Astrocyte of the spinal cord (primary cell): ENCODE results near the gene FGD4.

ENCODE experiments used
- DNase-seq: peaks from one replicate; pipeline ENCODE4 v3.0.0; 2011; ENCODE audit warnings: low read depth, low spot score
- H3K4me3 ChIP-seq: 2 replicates; pipeline ENCODE4 v1.5.1; 2011; ENCODE audit warnings: low read depth, mild to moderate bottlenecking, low read length, moderate library complexity
- in situ Hi-C: cut with HindIII; loops from 2 replicates; pipeline ENCODE4 v1.10.0; 2017; ENCODE audit warnings: low sequenced_read_pairs
- TF ChIP-seq, protein P1 (sequence below): IDR thresholded peaks from 2 replicates; pipeline ENCODE4 v1.5.1; 2012; ENCODE audit warnings: low read depth, mild to moderate bottlenecking, low read length, inconsistent platforms

Gene FGD4

DNA sequence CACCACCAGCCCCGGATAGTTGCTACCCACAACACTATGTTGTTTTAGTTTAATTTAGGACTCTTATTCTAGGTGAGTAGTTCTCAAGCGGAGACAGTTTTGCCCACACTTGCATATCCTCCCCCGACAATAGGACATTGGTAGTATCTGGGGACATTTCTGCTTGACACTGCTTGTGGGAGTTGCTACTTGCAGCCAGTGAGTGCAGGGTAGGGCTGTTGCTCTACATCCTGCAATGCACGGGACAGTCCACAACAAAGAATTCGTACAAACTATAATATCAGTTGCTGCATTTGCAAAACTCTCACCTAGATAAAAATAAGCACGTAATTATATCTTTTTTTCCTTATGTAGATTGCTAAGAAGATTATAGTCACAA lies 167.9 kb downstream of the FGD4 start:
- TF ChIP-seq, protein P1, sequence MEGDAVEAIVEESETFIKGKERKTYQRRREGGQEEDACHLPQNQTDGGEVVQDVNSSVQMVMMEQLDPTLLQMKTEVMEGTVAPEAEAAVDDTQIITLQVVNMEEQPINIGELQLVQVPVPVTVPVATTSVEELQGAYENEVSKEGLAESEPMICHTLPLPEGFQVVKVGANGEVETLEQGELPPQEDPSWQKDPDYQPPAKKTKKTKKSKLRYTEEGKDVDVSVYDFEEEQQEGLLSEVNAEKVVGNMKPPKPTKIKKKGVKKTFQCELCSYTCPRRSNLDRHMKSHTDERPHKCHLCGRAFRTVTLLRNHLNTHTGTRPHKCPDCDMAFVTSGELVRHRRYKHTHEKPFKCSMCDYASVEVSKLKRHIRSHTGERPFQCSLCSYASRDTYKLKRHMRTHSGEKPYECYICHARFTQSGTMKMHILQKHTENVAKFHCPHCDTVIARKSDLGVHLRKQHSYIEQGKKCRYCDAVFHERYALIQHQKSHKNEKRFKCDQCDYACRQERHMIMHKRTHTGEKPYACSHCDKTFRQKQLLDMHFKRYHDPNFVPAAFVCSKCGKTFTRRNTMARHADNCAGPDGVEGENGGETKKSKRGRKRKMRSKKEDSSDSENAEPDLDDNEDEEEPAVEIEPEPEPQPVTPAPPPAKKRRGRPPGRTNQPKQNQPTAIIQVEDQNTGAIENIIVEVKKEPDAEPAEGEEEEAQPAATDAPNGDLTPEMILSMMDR: no peak
- no peak for DNase-seq
- H3K4me3 ChIP-seq: no peak overlapping the region
- in situ Hi-C loops: no loop called here

DNA sequence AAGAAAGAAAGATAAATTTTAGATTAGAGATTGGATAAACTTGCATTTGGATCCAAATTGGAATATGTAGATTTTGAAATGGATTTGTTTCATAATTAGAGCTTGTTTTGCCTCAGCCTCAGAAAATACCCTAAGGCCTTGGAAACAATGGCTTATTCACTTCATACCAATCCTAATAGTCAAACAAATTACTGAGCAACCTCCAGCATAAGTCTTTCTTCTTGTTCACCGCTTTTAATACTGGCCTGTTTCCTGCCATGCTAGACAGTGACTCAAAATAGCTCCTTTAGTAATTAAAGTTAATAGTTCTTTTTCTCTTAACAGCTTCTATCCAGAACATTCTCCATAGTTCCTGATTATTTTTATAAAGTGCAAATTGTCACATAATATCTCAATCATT lies 168.9 kb downstream of the FGD4 start:
- no peak overlapping the region for H3K4me3 ChIP-seq
- peak; percentile 87 for DNase-seq
- TF ChIP-seq, protein P1: no peak
- in situ Hi-C loops: no loop called here

DNA sequence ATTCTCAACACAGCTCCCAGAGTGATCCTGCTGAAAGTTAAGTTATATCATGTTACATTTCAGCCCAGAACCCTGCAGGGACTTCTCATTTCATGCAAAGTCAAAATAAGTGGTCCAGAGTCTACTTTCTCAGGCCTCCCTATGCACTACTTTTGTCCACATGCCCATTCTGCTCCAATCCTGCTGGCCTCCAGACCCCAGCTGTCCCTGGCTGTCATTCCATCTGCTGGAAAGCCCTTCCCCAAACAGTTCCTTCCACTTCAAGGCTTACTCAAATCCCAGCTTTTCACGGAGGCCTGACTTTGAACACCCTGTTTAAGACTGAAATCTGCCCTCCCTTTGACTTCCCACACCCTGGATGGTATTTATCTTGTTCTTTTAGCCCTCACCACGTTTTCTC lies 169.9 kb downstream of the FGD4 start:
- peak; percentile 45 for DNase-seq
- no peak overlapping the region for H3K4me3 ChIP-seq
- TF ChIP-seq, protein P1: no peak
- in situ Hi-C loops: no loop called here

DNA sequence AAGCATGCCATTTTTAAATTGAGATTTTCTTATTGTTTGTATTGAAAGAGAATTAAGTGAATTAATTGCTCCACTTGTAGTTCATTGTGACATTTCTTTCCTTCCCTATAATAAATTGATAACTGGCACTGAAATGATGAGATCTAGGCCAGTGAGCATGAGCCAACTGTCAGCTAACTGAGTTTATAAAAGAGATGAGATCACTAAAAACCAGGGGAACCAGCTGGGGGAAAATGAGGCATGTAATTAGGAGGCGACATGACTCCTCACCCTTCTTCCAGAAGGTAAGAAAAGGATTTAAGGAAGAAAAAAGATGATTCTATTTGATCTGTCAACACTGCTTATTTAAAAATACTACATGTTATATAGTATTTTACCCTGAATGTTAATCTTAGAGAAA lies 175.2 kb downstream of the FGD4 start:
- in situ Hi-C loops: no loop called here
- TF ChIP-seq, protein P1: no peak
- DNase-seq: no peak
- H3K4me3 ChIP-seq: no peak overlapping the region

DNA sequence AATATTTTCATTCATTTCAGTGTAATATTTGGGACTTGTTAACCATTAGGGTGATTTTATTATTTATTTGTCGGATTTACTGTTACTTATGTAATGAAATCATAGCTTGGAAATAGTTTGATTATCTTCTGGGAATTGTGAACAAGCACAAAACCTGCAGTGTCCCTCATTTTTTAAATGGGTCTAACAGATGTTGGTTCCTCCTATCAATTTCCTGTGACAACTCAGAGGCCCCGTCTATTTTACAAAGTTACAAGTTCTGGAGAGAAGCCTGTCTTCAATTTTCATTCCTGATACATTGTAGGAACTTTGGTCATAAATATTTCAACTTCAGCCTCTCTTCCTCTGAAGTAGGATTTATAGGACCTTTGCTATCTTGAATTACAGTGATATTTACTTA lies 178.0 kb downstream of the FGD4 start:
- TF ChIP-seq, protein P1: no peak
- no peak for DNase-seq
- no peak overlapping the region for H3K4me3 ChIP-seq
- in situ Hi-C loops: no loop called here

DNA sequence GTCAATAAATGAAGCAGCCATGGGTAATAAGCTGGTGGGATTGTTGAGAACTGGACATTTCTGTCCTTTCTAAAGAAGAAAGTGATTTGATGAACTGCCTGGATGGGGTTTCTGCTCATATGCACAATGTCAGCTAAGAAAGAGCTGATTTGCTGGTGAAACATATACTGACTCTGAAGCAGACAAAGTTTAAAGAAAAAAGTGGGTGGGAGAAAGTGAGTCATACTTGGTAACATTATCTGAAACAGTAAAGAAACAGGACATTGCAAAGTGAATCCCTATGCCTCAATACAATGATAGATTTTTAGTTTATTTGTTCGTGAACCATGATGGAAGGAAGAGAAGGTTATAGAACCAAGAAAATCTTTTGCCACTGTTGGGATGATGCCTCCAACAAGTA lies 184.2 kb downstream of the FGD4 start:
- in situ Hi-C loops: no loop called here
- peak; percentile 78 for DNase-seq
- H3K4me3 ChIP-seq: no peak overlapping the region
- TF ChIP-seq, protein P1: no peak

DNA sequence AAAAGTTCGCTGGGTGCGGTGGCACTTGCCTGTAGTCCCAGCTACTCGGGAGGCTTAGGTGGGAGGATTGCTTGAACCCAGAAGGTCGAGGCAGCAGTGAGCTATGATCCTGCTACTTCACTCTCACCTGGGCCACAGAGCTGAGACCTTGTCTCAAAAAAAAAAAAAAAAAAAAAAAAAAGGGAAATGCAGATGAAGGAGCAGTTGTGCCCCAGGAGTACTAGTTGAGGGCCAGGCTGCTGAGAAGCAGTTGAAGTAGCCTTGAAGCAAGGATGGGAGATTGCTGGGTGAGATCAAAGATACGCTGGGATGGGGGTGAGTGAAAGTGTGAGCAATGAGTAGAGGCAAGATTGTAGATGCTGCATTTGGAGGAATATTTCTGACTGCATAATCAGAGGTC lies 186.3 kb downstream of the FGD4 start:
- in situ Hi-C loops: no loop called here
- no peak overlapping the region for H3K4me3 ChIP-seq
- DNase-seq: no peak
- TF ChIP-seq, protein P1: no peak
